MM.1S (cell line): ENCODE data around the gene RAB39B.

Source experiments
- DNase-seq: peaks from one replicate; pipeline ENCODE4 v3.0.0-alpha.2; 2015
- H2AFZ ChIP-seq: fragments of 300-600 bp; sonication (generic); 2 replicates; pipeline ENCODE4 v1.6.0; 2016; ENCODE audit warnings: antibody characterized with exemption, low read length
- H3F3A ChIP-seq: fragments of 300-600 bp; sonication (generic); 2 replicates; pipeline ENCODE4 v1.6.1; 2016; ENCODE audit warnings: mild to moderate bottlenecking, antibody characterized with exemption, low read length, moderate library complexity, mixed read lengths; ENCODE audit not compliant: insufficient read depth
- H3K27ac ChIP-seq: fragments of 300-600 bp; sonication (generic); 2 replicates; pipeline ENCODE4 v1.5.1; 2016; ENCODE audit warnings: mild to moderate bottlenecking, low read length
- H3K27me3 ChIP-seq: fragments of 300-600 bp; sonication (generic); replicated peaks from 2 replicates; pipeline ENCODE4 v1.6.0; 2016; ENCODE audit warnings: low read length; ENCODE audit not compliant: insufficient read depth
- H3K36me3 ChIP-seq: fragments of 300-600 bp; sonication (generic); replicated peaks from 2 replicates; pipeline ENCODE4 v1.6.1; 2016; ENCODE audit warnings: mild to moderate bottlenecking, low read length, mixed read lengths; ENCODE audit not compliant: insufficient read depth
- H3K4me1 ChIP-seq: fragments of 300-600 bp; sonication (generic); 2 replicates; pipeline ENCODE4 v1.6.1; 2016; ENCODE audit warnings: low read length, mixed read lengths
- H3K4me2 ChIP-seq: fragments of 300-600 bp; sonication (generic); 2 replicates; pipeline ENCODE4 v1.6.0; 2016; ENCODE audit warnings: low read depth, low read length
- H3K4me3 ChIP-seq: fragments of 300-600 bp; sonication (generic); 2 replicates; pipeline ENCODE4 v1.5.1; 2016; ENCODE audit warnings: low read length, mixed read lengths
- H3K79me2 ChIP-seq: fragments of 300-600 bp; sonication (generic); 2 replicates; pipeline ENCODE4 v1.6.1; 2016; ENCODE audit warnings: mixed run types, low read length, mixed read lengths
- H3K9ac ChIP-seq: fragments of 300-600 bp; sonication (generic); 2 replicates; pipeline ENCODE4 v1.6.1; 2016; ENCODE audit warnings: low read length, mixed read lengths
- H3K9me2 ChIP-seq: fragments of 300-600 bp; sonication (generic); replicated peaks from 2 replicates; pipeline ENCODE4 v1.6.1; 2016; ENCODE audit warnings: mild to moderate bottlenecking, low read length, mixed read lengths; ENCODE audit not compliant: insufficient read depth
- H3K9me3 ChIP-seq: fragments of 300-600 bp; sonication (generic); replicated peaks from 2 replicates; pipeline ENCODE4 v1.6.1; 2016; ENCODE audit warnings: mild to moderate bottlenecking, low read length, mixed read lengths; ENCODE audit not compliant: insufficient read depth
- H4K20me1 ChIP-seq: fragments of 300-600 bp; sonication (generic); 2 replicates; pipeline ENCODE4 v1.6.1; 2016; ENCODE audit warnings: mild to moderate bottlenecking, low read length, moderate library complexity, mixed read lengths; ENCODE audit not compliant: insufficient read depth
- EZH2 ChIP-seq: fragments of 300-600 bp; sonication (generic); optimal IDR thresholded peaks from 2 replicates; pipeline ENCODE3; 2017; ENCODE audit warnings: low read depth, mild to moderate bottlenecking, antibody characterized with exemption, low read length, mixed read lengths
- EZH2phosphoT487 ChIP-seq: fragments of 300-600 bp; sonication (generic); IDR thresholded peaks from 2 replicates; pipeline ENCODE4 v1.6.1; 2018; ENCODE audit warnings: antibody characterized with exemption, low read length
- TF ChIP-seq, protein P1 (sequence below): fragments of 300-600 bp; sonication (generic); IDR thresholded peaks from 2 replicates; pipeline ENCODE4 v1.5.1; 2016; ENCODE audit warnings: antibody characterized with exemption, low read length, mixed read lengths

Gene RAB39B

DNA sequence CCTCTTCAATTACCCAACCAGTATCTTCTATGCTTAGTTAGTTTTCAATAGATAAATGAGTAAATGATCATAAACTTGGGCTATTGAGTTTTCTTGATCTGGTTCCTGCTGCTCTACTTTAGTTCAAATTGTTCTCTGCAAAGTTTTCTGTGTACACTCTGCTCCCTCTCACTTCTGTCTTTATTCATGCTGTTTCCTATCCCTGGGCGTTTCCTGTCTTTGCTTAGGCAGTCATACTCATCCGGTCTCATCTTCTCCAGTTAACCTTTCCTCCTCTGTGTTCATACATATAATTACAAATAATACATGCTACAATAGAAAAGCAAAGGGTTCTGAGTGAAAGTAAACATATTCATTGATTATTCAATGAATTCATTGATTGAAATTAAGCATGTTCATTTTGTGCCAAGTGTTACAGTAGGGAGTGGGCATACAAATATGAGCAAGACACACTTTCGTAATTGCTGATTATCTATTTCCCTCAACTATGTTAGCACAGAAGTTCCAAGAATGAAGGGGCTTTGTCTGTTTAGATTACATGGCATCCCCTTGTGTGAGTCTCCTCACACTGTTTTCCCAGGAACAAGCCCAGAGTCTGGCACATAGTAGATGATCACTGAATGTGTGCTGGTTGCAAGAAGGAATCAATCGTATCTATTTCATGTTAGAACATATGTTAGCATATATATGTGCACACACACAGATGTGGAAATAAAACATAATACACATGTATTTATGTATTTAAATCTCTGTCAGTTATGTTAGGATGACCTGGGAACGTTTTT, 1.1 kb downstream of the RAB39B start:
- peak overlapping the region; percentile 85; the same call in 1 of the 2 replicates for H2AFZ ChIP-seq
- no peak overlapping the region for H3K9ac ChIP-seq
- H3K27ac ChIP-seq = no peak overlapping the region
- no peak for DNase-seq
- H3F3A ChIP-seq = no peaks in the 10 kb centered on the region
- peak overlapping the region; percentile 69; the same call in 1 of the 2 replicates for H3K4me2 ChIP-seq
- TF ChIP-seq, protein P1, sequence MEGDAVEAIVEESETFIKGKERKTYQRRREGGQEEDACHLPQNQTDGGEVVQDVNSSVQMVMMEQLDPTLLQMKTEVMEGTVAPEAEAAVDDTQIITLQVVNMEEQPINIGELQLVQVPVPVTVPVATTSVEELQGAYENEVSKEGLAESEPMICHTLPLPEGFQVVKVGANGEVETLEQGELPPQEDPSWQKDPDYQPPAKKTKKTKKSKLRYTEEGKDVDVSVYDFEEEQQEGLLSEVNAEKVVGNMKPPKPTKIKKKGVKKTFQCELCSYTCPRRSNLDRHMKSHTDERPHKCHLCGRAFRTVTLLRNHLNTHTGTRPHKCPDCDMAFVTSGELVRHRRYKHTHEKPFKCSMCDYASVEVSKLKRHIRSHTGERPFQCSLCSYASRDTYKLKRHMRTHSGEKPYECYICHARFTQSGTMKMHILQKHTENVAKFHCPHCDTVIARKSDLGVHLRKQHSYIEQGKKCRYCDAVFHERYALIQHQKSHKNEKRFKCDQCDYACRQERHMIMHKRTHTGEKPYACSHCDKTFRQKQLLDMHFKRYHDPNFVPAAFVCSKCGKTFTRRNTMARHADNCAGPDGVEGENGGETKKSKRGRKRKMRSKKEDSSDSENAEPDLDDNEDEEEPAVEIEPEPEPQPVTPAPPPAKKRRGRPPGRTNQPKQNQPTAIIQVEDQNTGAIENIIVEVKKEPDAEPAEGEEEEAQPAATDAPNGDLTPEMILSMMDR = no peak
- TF ChIP-seq EZH2 (no peak), EZH2phosphoT487 (no peak)
- no peaks in the 10 kb centered on the region for H3K9me2 ChIP-seq
- no peaks in the 10 kb centered on the region for H3K4me1 ChIP-seq
- H3K9me3 ChIP-seq = no peaks in the 10 kb centered on the region
- H3K27me3 ChIP-seq = no peaks in the 10 kb centered on the region
- H4K20me1 ChIP-seq = no peaks in the 10 kb centered on the region
- H3K36me3 ChIP-seq = no peaks in the 10 kb centered on the region
- H3K79me2 ChIP-seq = no peaks in the 10 kb centered on the region
- peak overlapping the region; percentile 66 for H3K4me3 ChIP-seq

DNA sequence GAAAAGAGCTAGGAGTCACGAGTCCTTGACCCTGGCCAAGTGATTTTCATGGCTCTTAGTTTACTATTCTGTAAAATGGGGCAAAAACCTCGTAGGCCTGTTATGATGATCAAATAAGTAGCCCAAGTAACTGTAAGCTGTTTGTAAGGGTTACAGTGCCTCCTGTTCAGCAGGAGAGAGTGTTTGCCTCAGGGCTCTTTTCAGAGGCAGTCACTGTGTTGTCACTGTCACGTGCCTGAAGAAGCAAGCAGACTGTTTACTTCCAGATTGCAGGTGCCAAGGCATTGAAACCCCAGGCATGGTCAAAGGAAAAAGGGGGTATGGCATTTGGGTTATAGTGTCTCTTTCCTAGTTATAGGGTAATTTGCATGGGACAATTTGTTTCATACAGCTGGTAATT, 4.5 kb downstream of the RAB39B start:
- no peaks in the 10 kb centered on the region for H3K36me3 ChIP-seq
- no peak overlapping the region for H3K4me3 ChIP-seq
- H3F3A ChIP-seq = no peaks in the 10 kb centered on the region

DNA sequence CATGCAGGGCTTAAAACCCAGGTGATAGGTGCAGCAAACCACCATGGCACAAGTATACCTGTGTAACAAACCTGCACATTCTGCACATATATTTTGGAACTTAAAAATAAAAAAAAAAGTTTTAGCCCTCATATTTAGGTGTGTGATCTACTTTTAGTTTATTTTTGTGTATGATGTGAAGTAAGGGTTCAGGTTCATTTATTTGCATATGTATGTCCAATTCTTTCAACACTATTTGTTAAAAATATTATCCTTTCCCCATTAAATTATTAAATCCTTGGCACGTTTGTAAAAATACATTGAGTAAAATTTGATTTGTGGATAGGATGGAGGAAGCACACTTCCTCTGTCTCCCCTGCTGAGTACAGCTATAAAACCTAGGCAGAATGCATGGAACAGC, 12.9 kb downstream of the RAB39B start:
- TF ChIP-seq, protein P1 = no peak
- TF ChIP-seq EZH2phosphoT487 (no peak), EZH2 (no peak)
- Histone ChIP-seq H3K36me3 (no peaks in the 10 kb centered on the region), H3K9me2 (no peaks in the 10 kb centered on the region), H3K9ac (no peak overlapping the region), H2AFZ (no peak overlapping the region), H3K4me2 (no peak overlapping the region), H4K20me1 (no peaks in the 10 kb centered on the region), H3K4me1 (no peaks in the 10 kb centered on the region), H3K4me3 (no peak overlapping the region), H3K79me2 (no peaks in the 10 kb centered on the region), H3F3A (no peaks in the 10 kb centered on the region), H3K9me3 (no peaks in the 10 kb centered on the region), H3K27ac (no peak overlapping the region), H3K27me3 (no peaks in the 10 kb centered on the region)
- DNase-seq = no peak

More for the DNA sequence above, 4.5 kb downstream of the RAB39B start:
- H2AFZ ChIP-seq = no peak overlapping the region
- H3K27ac ChIP-seq = no peak overlapping the region
- TF ChIP-seq, protein P1 = no peak
- no peak for TF ChIP-seq EZH2
- no peak for TF ChIP-seq EZH2phosphoT487
- no peaks in the 10 kb centered on the region for H3K9me2 ChIP-seq
- H3K4me2 ChIP-seq = no peak overlapping the region
- DNase-seq = no peak
- H3K9ac ChIP-seq = no peak overlapping the region
- H3K4me1 ChIP-seq = no peaks in the 10 kb centered on the region
- H3K9me3 ChIP-seq = no peaks in the 10 kb centered on the region
- no peaks in the 10 kb centered on the region for H3K27me3 ChIP-seq
- no peaks in the 10 kb centered on the region for H3K79me2 ChIP-seq
- H4K20me1 ChIP-seq = no peaks in the 10 kb centered on the region
